HEK293 (cell line): ENCODE results near the gene KRTAP25-1.

Experiments
- CTCF ChIA-PET: fragments of 350-600 bp; formaldehyde crosslinking; extraction: SDS; loops from one replicate; lab custom pipeline; 2021; ENCODE audit warnings: antibody characterized with exemption; lab: Yijun Ruan, JAX
- POLR2A ChIA-PET: fragments of 300-600 bp; formaldehyde crosslinking; extraction: SDS; loops from one replicate; lab custom pipeline; 2020; ENCODE audit warnings: antibody characterized with exemption, inconsistent platforms; lab: Yijun Ruan, JAX
- H3K27ac ChIP-seq: fragments of 200-500 bp; sonication (Bioruptor generic); 2 replicates; pipeline ENCODE4 v1.5.1; 2014; ENCODE audit warnings: low read depth, low read length, control low read depth, inconsistent platforms; ENCODE audit errors: extremely low read depth
- H3K36me3 ChIP-seq, 2 experiments: fragments of 200-500 bp in 1 of 2; sonication (Bioruptor generic) in 1 of 2; 1 replicate in 1 of 2; 2 replicates in 1 of 2; pipeline ENCODE4 v1.5.1; 2014 to 2017; ENCODE audit warnings: inconsistent platforms in 2 of 2, low read length in 2 of 2; ENCODE audit not compliant: control insufficient read depth in 2 of 2, insufficient read depth in 1 of 2
- H3K4me1 ChIP-seq: fragments of 200-500 bp; sonication (Bioruptor generic); 2 replicates; pipeline ENCODE4 v1.5.1; 2014; ENCODE audit warnings: mild to moderate bottlenecking, low read length, inconsistent platforms; ENCODE audit not compliant: control insufficient read depth, insufficient read depth
- H3K4me3 ChIP-seq: 2 replicates; pipeline ENCODE4 v1.5.1; 2011; ENCODE audit warnings: low read depth, mild to moderate bottlenecking, control low read depth, low read length, moderate library complexity
- H3K9me3 ChIP-seq: fragments of 200-500 bp; sonication (Bioruptor generic); 2 replicates; pipeline ENCODE4 v1.5.1; 2014; ENCODE audit warnings: low read depth, low read length, inconsistent platforms; ENCODE audit not compliant: control insufficient read depth, insufficient read depth
- GLI2 ChIP-seq: fragments of 450-650 bp; formaldehyde crosslinking; IDR thresholded peaks from 2 replicates; pipeline ENCODE4; 2017; ENCODE audit warnings: missing biosample characterization, missing genetic modification characterization, low read depth, borderline replicate concordance
- GLIS2 ChIP-seq: fragments of 450-650 bp; formaldehyde crosslinking; IDR thresholded peaks from 2 replicates; pipeline ENCODE4 v1.5.1; 2016; ENCODE audit warnings: missing biosample characterization, missing genetic modification characterization
- HOXD13 ChIP-seq: sonication (generic); formaldehyde crosslinking; IDR thresholded peaks from 2 replicates; pipeline ENCODE4 v1.8.0; 2022; ENCODE audit warnings: missing genetic modification reagents, borderline replicate concordance
- KLF1 ChIP-seq: fragments of 450-650 bp; formaldehyde crosslinking; IDR thresholded peaks from 2 replicates; pipeline ENCODE4 v1.5.1; 2016; ENCODE audit warnings: missing biosample characterization, missing genetic modification characterization
- OSR2 ChIP-seq: fragments of 450-650 bp; formaldehyde crosslinking; IDR thresholded peaks from 2 replicates; pipeline ENCODE4 v1.5.1; 2016; ENCODE audit warnings: missing biosample characterization, missing genetic modification characterization
- ZEB2 ChIP-seq: fragments of 450-650 bp; formaldehyde crosslinking; IDR thresholded peaks from 2 replicates; pipeline ENCODE4 v1.5.1; 2016; ENCODE audit warnings: missing biosample characterization, missing genetic modification characterization
- ZFP3 ChIP-seq: fragments of 450-650 bp; formaldehyde crosslinking; IDR thresholded peaks from 2 replicates; pipeline ENCODE4 v1.5.1; 2016; ENCODE audit warnings: low read depth, missing biosample characterization, missing genetic modification characterization
- ZNF169 ChIP-seq: fragments of 450-650 bp; formaldehyde crosslinking; IDR thresholded peaks from 2 replicates; pipeline ENCODE4 v1.5.1; 2016; ENCODE audit warnings: missing biosample characterization, missing genetic modification characterization
- ZNF184 ChIP-seq: fragments of 450-650 bp; IDR thresholded peaks from 2 replicates; pipeline ENCODE4 v1.5.1; 2018; ENCODE audit warnings: missing biosample characterization, mild to moderate bottlenecking, missing genetic modification characterization
- ZNF211 ChIP-seq: fragments of 450-650 bp; formaldehyde crosslinking; IDR thresholded peaks from 2 replicates; pipeline ENCODE4 v1.5.1; 2016; ENCODE audit warnings: low read depth, missing biosample characterization, missing genetic modification characterization
- ZNF223 ChIP-seq: fragments of 450-650 bp; formaldehyde crosslinking; IDR thresholded peaks from 2 replicates; pipeline ENCODE4 v1.5.1; 2016; ENCODE audit warnings: missing biosample characterization, missing genetic modification characterization
- ZNF274 ChIP-seq, 2 experiments: fragments of 200-500 bp in 1 of 2; fragments of 450-650 bp in 1 of 2; sonication (Bioruptor generic) in 1 of 2; formaldehyde crosslinking in 1 of 2; IDR thresholded peaks; 2 replicates each; pipeline versions ENCODE4 v1.5.1 to v1.6.1; 2014 to 2016; ENCODE audit warnings: borderline replicate concordance in 1 of 2, inconsistent platforms in 1 of 2, low read length in 1 of 2, missing biosample characterization in 1 of 2, missing genetic modification characterization in 1 of 2
- TF ChIP-seq, protein P1 (sequence below): fragments of 450-650 bp; formaldehyde crosslinking; IDR thresholded peaks from 2 replicates; pipeline ENCODE4 v1.5.1; 2016; ENCODE audit warnings: missing biosample characterization, missing genetic modification characterization

The KRTAP25-1 gene

DNA sequence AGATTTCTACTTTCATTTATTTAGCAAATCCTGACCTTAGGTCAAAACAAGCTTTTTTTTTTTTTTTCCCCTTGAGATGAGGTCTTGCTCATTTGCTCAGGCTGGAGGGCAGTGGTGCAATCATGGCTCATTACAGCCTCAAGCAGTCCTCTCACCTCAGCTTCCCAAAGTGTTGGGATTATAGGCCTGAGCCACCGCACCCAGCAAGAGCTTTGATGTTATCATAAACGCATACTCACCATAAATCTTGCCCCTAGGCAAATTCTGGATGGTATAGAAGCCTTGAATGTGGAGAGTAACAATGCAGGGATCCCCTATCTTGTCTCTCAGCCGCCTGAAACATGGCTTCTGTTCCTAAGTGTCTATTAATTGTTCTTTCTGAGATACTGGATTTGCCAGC is 48.7 kb downstream of the KRTAP25-1 start:
- no peaks in the 10 kb centered on the region for H3K36me3 ChIP-seq
- no peaks in the 10 kb centered on the region for H3K4me1 ChIP-seq
- no peak overlapping the region for H3K4me3 ChIP-seq
- H3K27ac ChIP-seq, result no peak overlapping the region
- no peak for TF ChIP-seq ZNF274 (IDR thresholded peaks at IDR 0.05; ENCODE audit: low read length)
- no peak for TF ChIP-seq ZNF274 (tag by site-specific recombination; IDR thresholded peaks at IDR 0.05; ENCODE audit: borderline replicate concordance)
- TF ChIP-seq ZNF184 (tag by site-specific recombination), result no peak
- TF ChIP-seq KLF1 (tag by site-specific recombination), result no peak
- TF ChIP-seq ZNF169 (tag by site-specific recombination), result no peak
- TF ChIP-seq GLIS2 (tag by site-specific recombination), result no peak
- TF ChIP-seq ZEB2 (tag by site-specific recombination), result no peak
- no peak for TF ChIP-seq ZNF223 (tag by site-specific recombination)
- no peak for TF ChIP-seq GLI2
- no peak for TF ChIP-seq ZNF211 (tag by site-specific recombination)
- no peak for TF ChIP-seq HOXD13 (CRISPR knock-in tag)
- no peak for TF ChIP-seq ZFP3 (tag by site-specific recombination)
- TF ChIP-seq OSR2, result no peak
- TF ChIP-seq, protein P1, sequence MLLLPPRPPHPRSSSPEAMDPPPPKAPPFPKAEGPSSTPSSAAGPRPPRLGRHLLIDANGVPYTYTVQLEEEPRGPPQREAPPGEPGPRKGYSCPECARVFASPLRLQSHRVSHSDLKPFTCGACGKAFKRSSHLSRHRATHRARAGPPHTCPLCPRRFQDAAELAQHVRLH (tag by site-specific recombination), result no peak
- ChIA-PET POLR2A (no interaction called here), CTCF (interaction anchor here (0.6 kb wide), 2 partner anchors 24 to 663 kb away, joined by 4 read pairs; no protein-coding TSS in a partner anchor)
- H3K9me3 ChIP-seq, result no peaks in the 10 kb centered on the region
